OCI-LY1 (cell line): Measurements from ENCODE around the gene RAPGEF6.

Experiments
- CTCF ChIP-seq: fragments of 200-600 bp; sonication (generic), shearing (Covaris generic); IDR thresholded peaks from 2 replicates; pipeline ENCODE4 v1.5.1; 2017; ENCODE audit warnings: mild to moderate bottlenecking, antibody characterized with exemption, low read length, moderate library complexity, mixed read lengths
- EZH2 ChIP-seq: fragments of 200-600 bp; sonication (generic), shearing (Covaris generic); IDR thresholded peaks from 2 replicates; pipeline ENCODE4 v1.8.0; 2017; ENCODE audit warnings: borderline replicate concordance, mixed run types, mild to moderate bottlenecking, antibody characterized with exemption, low read length, moderate library complexity, mixed read lengths

GRCh38 chr5:131413605-131414559 is 221.1 kb downstream of the RAPGEF6 start:
- TF ChIP-seq CTCF (no peak), EZH2 (no peak)
